ENCODE data around the gene TGIF2.

Gene TGIF2

GRCh38 chr20:36584018-36584481 is 10.7 kb downstream of the TGIF2 start (continued):
- TF ChIP-seq PATZ1 (tag by site-specific recombination; IDR thresholded peaks at IDR 0.05) (0 out of 2 replicates have a peak, but pooled peaks have one; percentile 19), CTCF (tag by site-specific recombination; IDR thresholded peaks at IDR 0.05) (no peak), ZNF416 (tag by site-specific recombination; IDR thresholded peaks at IDR 0.05) (no peak), ZNF626 (tag by site-specific recombination; IDR thresholded peaks at IDR 0.05) (no peak), YY2 (tag by site-specific recombination; IDR thresholded peaks at IDR 0.05) (no peak), ZNF433 (tag by site-specific recombination; IDR thresholded peaks at IDR 0.05; ENCODE audit: low read depth) (no peak), ZNF26 (tag by site-specific recombination; IDR thresholded peaks at IDR 0.05) (no peak), ZSCAN18 (tag by site-specific recombination; IDR thresholded peaks at IDR 0.05) (no peak), ZNF280D (tag by site-specific recombination; IDR thresholded peaks at IDR 0.05) (no peak), FEZF1 (tag by site-specific recombination; IDR thresholded peaks at IDR 0.05) (no peak), ZFP3 (tag by site-specific recombination; IDR thresholded peaks at IDR 0.05; ENCODE audit: low read depth) (no peak), ZNF248 (tag by site-specific recombination; IDR thresholded peaks at IDR 0.05) (no peak), ZNF561 (tag by site-specific recombination; IDR thresholded peaks at IDR 0.05; ENCODE audit: borderline replicate concordance) (no peak), ZNF146 (tag by site-specific recombination; IDR thresholded peaks at IDR 0.05) (no peak), ZNF560 (tag by site-specific recombination; IDR thresholded peaks at IDR 0.05; ENCODE audit: borderline replicate concordance) (no peak), ZSCAN16 (tag by site-specific recombination; IDR thresholded peaks at IDR 0.05) (peak; percentile 40; the same call in 1 of the 2 replicates), ZNF10 (tag by site-specific recombination; IDR thresholded peaks at IDR 0.05) (no peak), ZNF585B (tag by site-specific recombination; IDR thresholded peaks at IDR 0.05) (no peak), ZNF664 (tag by site-specific recombination; IDR thresholded peaks at IDR 0.05) (no peak), ZNF639 (tag by site-specific recombination; IDR thresholded peaks at IDR 0.05) (no peak), KLF7 (tag by site-specific recombination; IDR thresholded peaks at IDR 0.05; ENCODE audit: borderline replicate concordance) (no peak), ZNF350 (tag by site-specific recombination; IDR thresholded peaks at IDR 0.05) (no peak), ZNF18 (tag by site-specific recombination; IDR thresholded peaks at IDR 0.05) (no peak), ZNF37A (tag by site-specific recombination; IDR thresholded peaks at IDR 0.05) (no peak), ZNF530 (tag by site-specific recombination; IDR thresholded peaks at IDR 0.05; ENCODE audit: low read depth) (no peak), EGR2 (tag by site-specific recombination; IDR thresholded peaks at IDR 0.05; ENCODE audit: low read depth) (0 out of 2 replicates have a peak, but pooled peaks have one; percentile 12), ZNF335 (tag by site-specific recombination; conservative IDR thresholded peaks at IDR 0.05) (no peak), TRIM28 (IDR thresholded peaks at IDR 0.05; ENCODE audit: borderline replicate concordance, low read length) (no peak)
